Gastroesophageal sphincter (tissue), 4 donors: ENCODE data around the gene CALB2. TPM values are rescaled to one million over a fixed set of nuclear protein-coding genes. Genes with fewer than 3 reads are reported as not detected.

Experiments
- ATAC-seq: fragments of 150-250 bp; one replicate; pipeline ENCODE4 v1.9.1; 2016; ENCODE audit warnings: mild to moderate bottlenecking, moderate library complexity
- H3K27ac ChIP-seq, 4 donors: fragments of 200-600 bp; sonication (generic) in 3 of 4; 1 replicate in 3 of 4; 2 replicates in 1 of 4; pipeline ENCODE4 v1.5.1; 2016 to 2019
- H3K27me3 ChIP-seq: fragments of 200-600 bp; sonication (generic); one replicate; pipeline ENCODE4 v1.5.1; 2019
- H3K36me3 ChIP-seq, 2 donors: fragments of 200-600 bp; sonication (generic); one replicate each; pipeline ENCODE4 v1.5.1; 2019; ENCODE audit warnings: control low read depth in 1 of 2
- H3K4me1 ChIP-seq, 3 donors: fragments of 200-600 bp; sonication (generic); 1 replicate in 2 of 3; 2 replicates in 1 of 3; pipeline ENCODE4 v1.5.1; 2016 to 2019; ENCODE audit warnings: control low read depth in 2 of 3
- H3K4me3 ChIP-seq, 2 donors: fragments of 200-600 bp; sonication (generic); one replicate each; pipeline ENCODE4 v1.5.1; 2019; ENCODE audit warnings: mild to moderate bottlenecking in 1 of 2, moderate library complexity in 1 of 2
- H3K9me3 ChIP-seq, 3 donors: fragments of 200-600 bp; sonication (generic); one replicate each; pipeline ENCODE4 v1.5.1; 2017 to 2019; ENCODE audit warnings: control low read depth in 2 of 3
- CTCF ChIP-seq, 4 experiments: fragments of 200-600 bp in 2 of 4; fragments of 450-650 bp in 2 of 4; sonication (generic) in 1 of 4; IDR thresholded peaks; one replicate each; pipeline ENCODE4 v1.5.1; 2017 to 2019; ENCODE audit warnings: antibody characterized with exemption in 4 of 4, mild to moderate bottlenecking in 2 of 4, moderate library complexity in 2 of 4
- EP300 ChIP-seq: sonication (generic); formaldehyde crosslinking; IDR thresholded peaks from one replicate; pipeline ENCODE4 v1.6.1; 2017; ENCODE audit warnings: antibody characterized with exemption, mild to moderate bottlenecking
- POLR2A ChIP-seq, 2 donors: fragments of 450-650 bp; IDR thresholded peaks; one replicate each; pipeline ENCODE4 v1.6.1; 2017; ENCODE audit warnings: antibody characterized with exemption in 2 of 2, mild to moderate bottlenecking in 2 of 2, moderate library complexity in 1 of 2
- POLR2AphosphoS5 ChIP-seq: sonication (generic); formaldehyde crosslinking; IDR thresholded peaks from one replicate; pipeline ENCODE4 v1.6.1; 2017; ENCODE audit warnings: antibody characterized with exemption
- WGBS, 2 donors: methylation state at CpG; one replicate each; pipeline ENCODE4 v1.1.5; 2018; ENCODE audit warnings: low coverage in 1 of 2; 5-methylcytosine and 5-hydroxymethylcytosine counted together
- total RNA-seq, 4 donors: library from RNA; depleted of rRNA; stranded (reverse); fragments of >200 nt; gene quantifications; one replicate each; pipeline ENCODE4 v1.1.0, GENCODE V29; 2016

CALB2 gene
- total RNA-seq, 4 donors from 2014 or later: 0.85 to 2.8 TPM; not detected in 2

GRCh38 chr16:71345031-71345430 is 13.5 kb upstream of the CALB2 start:
- TF ChIP-seq EP300: no peak
- TF ChIP-seq POLR2AphosphoS5: no peak
- no peak for TF ChIP-seq POLR2A (IDR thresholded peaks at IDR 0.05)
- no peak for TF ChIP-seq CTCF (IDR thresholded peaks at IDR 0.05)
- 41 to 84% methylated on average over 8 to 10 of the region's 10 CpGs for WGBS, 2 donors
- H3K27ac ChIP-seq: no peak overlapping the region
- H3K4me3 ChIP-seq: no peak overlapping the region
- no peaks in the 10 kb centered on the region for H3K9me3 ChIP-seq
- no peaks in the 10 kb centered on the region for H3K36me3 ChIP-seq
- ATAC-seq: no peak
- peaks cover 25% of the 10 kb centered on the region for H3K27me3 ChIP-seq
- H3K4me1 ChIP-seq: no peaks in the 10 kb centered on the region

GRCh38 chr16:71347146-71347545 is 11.4 kb upstream of the CALB2 start:
- Histone ChIP-seq H3K9me3 (no peaks in the 10 kb centered on the region), H3K4me1 (no peaks in the 10 kb centered on the region), H3K27me3 (peaks cover 30% of the 10 kb centered on the region), H3K36me3 (no peaks in the 10 kb centered on the region), H3K27ac (no peak overlapping the region), H3K4me3 (no peak overlapping the region)
- no peak for TF ChIP-seq POLR2AphosphoS5
- TF ChIP-seq EP300: no peak
- TF ChIP-seq POLR2A (IDR thresholded peaks at IDR 0.05): no peak
- no peak for TF ChIP-seq CTCF (IDR thresholded peaks at IDR 0.05)
- ATAC-seq: no peak
- WGBS, 2 donors: no CpG with 5 or more reads among the region's 7 CpGs

GRCh38 chr16:71348262-71349085 is 10.0 kb upstream of the CALB2 start:
- Histone ChIP-seq H3K27ac (no peak overlapping the region), H3K27me3 (peaks cover 40% of the 10 kb centered on the region), H3K4me3 (no peak overlapping the region), H3K4me1 (no peaks in the 10 kb centered on the region), H3K36me3 (no peaks in the 10 kb centered on the region), H3K9me3 (no peaks in the 10 kb centered on the region)
- 81% methylated on average over 3 of the region's 22 CpGs; no CpG with 5 or more reads in 1 of the 2 donors for WGBS, 2 donors
- no peak for TF ChIP-seq POLR2A (IDR thresholded peaks at IDR 0.05)
- no peak for TF ChIP-seq POLR2AphosphoS5
- no peak for TF ChIP-seq EP300
- TF ChIP-seq CTCF (IDR thresholded peaks at IDR 0.05): no peak
- ATAC-seq: no peak

- Histone ChIP-seq H3K36me3 (no peaks in the 10 kb centered on the region), H3K4me3 (no peak overlapping the region), H3K27ac (no peak overlapping the region), H3K4me1 (no peaks in the 10 kb centered on the region), H3K27me3 (peaks cover 46% of the 10 kb centered on the region), H3K9me3 (no peaks in the 10 kb centered on the region)
- WGBS, 2 donors: 63 to 85% methylated on average over 4 to 9 of the region's 10 CpGs
- ATAC-seq: no peak
- TF ChIP-seq POLR2A (IDR thresholded peaks at IDR 0.05) (no peak), CTCF (IDR thresholded peaks at IDR 0.05) (no peak), EP300 (no peak), POLR2AphosphoS5 (no peak)
These were observed 7.5 kb upstream of the CALB2 start for GRCh38 chr16:71350821-71351557.
